K562 (cell line): ENCODE measurements around the gene PNMT.

ENCODE experiments used
- ARNT ChIP-seq, 2 experiments: fragments of 450-650 bp; IDR thresholded peaks; 2 replicates each; pipeline ENCODE4 v1.6.1; 2016; ENCODE audit warnings: mild to moderate bottlenecking in 1 of 2
- FOXA1 ChIP-seq: fragments of 450-650 bp; IDR thresholded peaks from 2 replicates; pipeline ENCODE4 v1.6.1; 2016; ENCODE audit warnings: mild to moderate bottlenecking, borderline replicate concordance
- JUND ChIP-seq, 2 experiments: IDR thresholded peaks; 2 replicates in 1 of 2; 3 replicates in 1 of 2; pipeline ENCODE4 v1.6.1; 2011; ENCODE audit warnings: borderline replicate concordance in 2 of 2, low read depth in 2 of 2, low read length in 2 of 2, improper control_type of control experiment in 1 of 2, missing biosample characterization in 1 of 2, missing genetic modification characterization in 1 of 2, missing genetic modification reagents in 1 of 2
- MTA3 ChIP-seq: fragments of 450-650 bp; formaldehyde crosslinking; IDR thresholded peaks from 2 replicates; pipeline ENCODE4 v1.6.1; 2017; ENCODE audit warnings: mild to moderate bottlenecking, borderline replicate concordance
- PPARD ChIP-seq: fragments of 250-450 bp; sonication (Bioruptor Pico); IDR thresholded peaks from 2 replicates; pipeline ENCODE4 v1.8.0; 2022; ENCODE audit warnings: inconsistent platforms, mild to moderate bottlenecking, moderate library complexity
- TF ChIP-seq, protein P1 (sequence below): IDR thresholded peaks from 2 replicates; pipeline ENCODE4 v1.6.1; 2012; ENCODE audit warnings: low read depth, low read length, improper control_type of control experiment, borderline replicate concordance

DNA sequence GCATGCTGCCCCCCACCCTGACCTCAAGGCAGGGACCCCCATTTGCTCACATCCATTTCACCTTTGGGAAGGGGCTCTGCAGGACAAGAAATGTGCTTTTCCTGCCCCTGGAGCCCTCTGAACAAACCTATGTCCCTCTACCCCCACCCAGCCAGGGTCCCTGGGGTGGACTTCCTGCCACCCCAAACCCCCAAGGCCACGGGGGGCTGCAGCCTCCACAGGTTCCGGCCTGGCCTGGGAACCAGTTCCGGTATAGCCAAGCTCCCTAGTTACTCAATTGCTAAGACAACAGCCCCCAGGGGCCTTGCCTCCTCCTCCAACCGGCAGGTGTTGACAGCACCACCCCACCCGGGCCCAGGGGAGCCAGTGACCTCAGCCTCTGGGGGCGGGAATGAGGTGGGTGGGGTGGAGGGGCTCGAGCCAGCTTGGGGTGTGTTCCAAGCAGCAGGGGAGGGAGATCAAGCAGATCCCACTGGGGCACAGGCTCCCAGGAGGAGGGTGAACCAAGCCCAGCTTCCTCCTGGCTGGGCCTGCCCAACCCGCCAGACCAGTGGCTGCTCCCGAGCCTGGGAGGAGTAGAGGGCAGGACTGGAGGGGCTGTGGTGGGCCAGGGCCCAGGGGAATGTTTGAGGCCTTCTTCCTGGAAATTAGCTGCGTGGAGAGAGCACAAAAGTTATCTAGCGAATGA lies 6.6 kb downstream of the PNMT start:
- TF ChIP-seq ARNT (IDR thresholded peaks at IDR 0.05) (no peak), MTA3 (no peak), JUND (IDR thresholded peaks at IDR 0.05; ENCODE audit: borderline replicate concordance, low read depth, low read length) (no peak), JUND (tag; IDR thresholded peaks at IDR 0.05; ENCODE audit: borderline replicate concordance, low read depth, low read length) (no peak), PPARD (CRISPR knock-in tag) (no peak), FOXA1 (no peak)
- TF ChIP-seq, protein P1, sequence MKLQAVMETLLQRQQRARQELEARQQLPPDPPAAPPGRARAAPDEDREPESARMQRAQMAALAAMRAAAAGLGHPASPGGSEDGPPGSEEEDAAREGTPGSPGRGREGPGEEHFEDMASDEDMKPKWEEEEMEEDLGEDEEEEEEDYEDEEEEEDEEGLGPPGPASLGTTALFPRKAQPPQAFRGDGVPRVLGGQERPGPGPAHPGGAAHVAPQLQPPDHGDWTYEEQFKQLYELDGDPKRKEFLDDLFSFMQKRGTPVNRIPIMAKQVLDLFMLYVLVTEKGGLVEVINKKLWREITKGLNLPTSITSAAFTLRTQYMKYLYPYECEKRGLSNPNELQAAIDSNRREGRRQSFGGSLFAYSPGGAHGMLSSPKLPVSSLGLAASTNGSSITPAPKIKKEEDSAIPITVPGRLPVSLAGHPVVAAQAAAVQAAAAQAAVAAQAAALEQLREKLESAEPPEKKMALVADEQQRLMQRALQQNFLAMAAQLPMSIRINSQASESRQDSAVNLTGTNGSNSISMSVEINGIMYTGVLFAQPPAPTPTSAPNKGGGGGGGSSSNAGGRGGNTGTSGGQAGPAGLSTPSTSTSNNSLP = no peak
